Measurements from ENCODE around the gene TMEM236. TPM values are rescaled to one million over a fixed set of nuclear protein-coding genes. Genes with fewer than 3 reads are reported as not detected.

The TMEM236 gene
- total and polyA plus RNA-seq, 5 experiments from 2014 or later: 0.18 to 0.36 TPM; not detected in 3

DNA sequence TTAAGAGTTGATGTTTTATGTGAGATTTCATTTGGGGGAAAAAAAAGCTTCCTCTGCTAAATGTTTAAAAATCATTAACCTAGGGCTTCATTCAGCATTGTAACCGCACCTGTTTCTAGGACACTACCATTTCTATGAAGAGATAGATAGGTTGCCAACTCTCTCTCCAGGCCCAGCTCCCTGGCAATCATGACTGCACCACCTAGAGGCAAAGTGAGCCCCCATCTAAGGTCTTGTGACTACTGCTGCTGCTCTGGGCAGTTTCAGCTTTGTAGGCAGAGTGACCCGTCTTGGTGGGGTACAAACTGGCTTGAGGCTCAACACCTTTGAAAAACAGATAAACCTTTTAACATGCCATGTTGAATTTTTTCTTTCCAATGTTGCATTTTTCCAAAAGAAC, 29.9 kb downstream of the TMEM236 start:
- ATAC-seq (no peak), DNase-seq (no peak)
- H3K9me3 Mint-ChIP-seq: no peaks in the 10 kb centered on the region
- no peak overlapping the region for H3K27ac Mint-ChIP-seq
- POLR2A ChIA-PET: no interaction called here
- peaks cover 0 to 3% (median 0%) of the 10 kb centered on the region in 5 donors for H3K27me3 Mint-ChIP-seq
- peaks cover 0 to 4% (median 0%) of the 10 kb centered on the region in 3 donors for H3K36me3 Mint-ChIP-seq
- H3K4me3 Mint-ChIP-seq: no peak overlapping the region
- H3K4me1 Mint-ChIP-seq: peaks cover 0 to 4% (median 1%) of the 10 kb centered on the region in 4 donors

GRCh38 chr10:17782921-17783665, 31.1 kb downstream of the TMEM236 start:
- H3K27ac Mint-ChIP-seq: peak overlapping the region in 1 of 10 donors; percentile 70
- peaks cover 0 to 4% (median 0%) of the 10 kb centered on the region in 3 donors for H3K36me3 Mint-ChIP-seq
- POLR2A ChIA-PET: interaction anchor here (0.6 kb wide), 1 partner anchor 14 kb away, joined by 3 read pairs; no protein-coding TSS in a partner anchor
- peaks cover 0 to 3% (median 0%) of the 10 kb centered on the region in 5 donors for H3K27me3 Mint-ChIP-seq
- DNase-seq (no peak), ATAC-seq (no peak)
- H3K4me1 Mint-ChIP-seq: peaks cover 0 to 4% (median 1%) of the 10 kb centered on the region in 4 donors
- H3K9me3 Mint-ChIP-seq: no peaks in the 10 kb centered on the region
- H3K4me3 Mint-ChIP-seq: no peak overlapping the region

GRCh38 chr10:17783751-17784150, 31.8 kb downstream of the TMEM236 start:
- H3K9me3 Mint-ChIP-seq: no peaks in the 10 kb centered on the region
- peaks cover 0 to 4% (median 1%) of the 10 kb centered on the region in 4 donors for H3K4me1 Mint-ChIP-seq
- ATAC-seq: no peak
- H3K36me3 Mint-ChIP-seq: peaks cover 0 to under 1% (median 0%) of the 10 kb centered on the region in 3 donors
- H3K27ac Mint-ChIP-seq: no peak overlapping the region
- H3K27me3 Mint-ChIP-seq: peaks cover 0 to 3% (median 0%) of the 10 kb centered on the region in 5 donors
- H3K4me3 Mint-ChIP-seq: no peak overlapping the region
- POLR2A ChIA-PET: no interaction called here
- no peak for DNase-seq

DNA sequence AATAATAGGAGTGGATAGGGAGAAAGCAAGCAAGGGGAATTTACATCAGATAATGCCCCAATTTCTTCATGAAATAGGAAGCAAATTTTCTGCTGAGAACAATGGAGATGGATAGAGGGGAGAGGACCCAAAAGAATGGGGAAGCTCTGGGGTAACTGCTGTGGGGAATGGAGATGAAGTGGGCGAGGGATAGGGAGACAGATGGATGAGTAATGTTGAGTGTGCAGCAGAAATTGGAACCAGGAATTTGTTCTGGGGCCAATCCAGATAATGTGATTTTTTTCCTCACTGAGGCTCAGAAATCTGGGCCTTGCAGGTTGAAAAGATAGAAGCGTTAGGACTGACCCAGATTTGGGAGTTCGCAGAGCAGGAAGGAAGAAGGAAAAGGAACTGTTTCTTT, 32.7 kb downstream of the TMEM236 start:
- H3K4me1 Mint-ChIP-seq: peaks cover 0 to 4% (median under 1%) of the 10 kb centered on the region in 4 donors
- peak overlapping the region in 2 of 10 donors; percentile 41 to 47 for H3K27ac Mint-ChIP-seq
- POLR2A ChIA-PET: no interaction called here
- H3K9me3 Mint-ChIP-seq: no peaks in the 10 kb centered on the region
- ATAC-seq (no peak), DNase-seq (no peak)
- H3K4me3 Mint-ChIP-seq: no peak overlapping the region
- H3K27me3 Mint-ChIP-seq: peaks cover 0 to 1% (median 0%) of the 10 kb centered on the region in 5 donors
- no peaks in the 10 kb centered on the region for H3K36me3 Mint-ChIP-seq

DNA sequence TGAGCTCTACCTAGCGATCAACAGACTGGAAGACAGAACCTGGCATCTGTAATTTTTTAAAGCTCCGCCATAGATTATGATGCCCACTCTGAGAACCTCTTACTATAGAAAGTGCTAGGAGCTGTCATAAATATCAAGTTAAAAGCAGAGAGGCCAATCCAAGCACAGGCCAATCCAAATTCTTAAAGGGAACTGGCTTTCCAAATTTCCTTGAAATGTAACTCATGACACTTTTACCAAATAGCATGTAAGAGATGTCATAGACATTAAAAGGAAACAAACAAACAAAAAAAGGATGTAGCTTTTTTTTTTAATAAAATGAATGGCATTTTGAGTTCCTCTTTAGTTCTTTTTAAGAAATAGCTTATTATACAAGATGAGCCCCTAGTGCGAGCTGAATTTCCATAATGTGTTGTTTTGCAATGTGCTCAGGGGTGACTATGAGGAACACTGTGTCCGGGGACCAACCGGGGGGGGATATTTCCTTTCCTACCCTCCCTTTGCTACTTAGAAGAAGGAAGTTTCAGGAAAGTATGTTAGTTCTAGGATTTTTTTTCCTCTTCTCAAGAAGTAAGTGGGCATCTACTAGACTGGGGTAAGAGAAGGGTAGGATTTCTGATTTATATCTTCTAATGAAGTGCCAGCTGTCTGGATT, 33.4 kb downstream of the TMEM236 start:
- no peaks in the 10 kb centered on the region for H3K27me3 Mint-ChIP-seq
- H3K27ac Mint-ChIP-seq: no peak overlapping the region
- ATAC-seq: no peak
- no peak overlapping the region for H3K4me3 Mint-ChIP-seq
- H3K36me3 Mint-ChIP-seq: no peaks in the 10 kb centered on the region
- POLR2A ChIA-PET: no interaction called here
- no peak for DNase-seq
- H3K9me3 Mint-ChIP-seq: no peaks in the 10 kb centered on the region
- peaks cover 0 to 4% (median 0%) of the 10 kb centered on the region in 4 donors for H3K4me1 Mint-ChIP-seq

DNA sequence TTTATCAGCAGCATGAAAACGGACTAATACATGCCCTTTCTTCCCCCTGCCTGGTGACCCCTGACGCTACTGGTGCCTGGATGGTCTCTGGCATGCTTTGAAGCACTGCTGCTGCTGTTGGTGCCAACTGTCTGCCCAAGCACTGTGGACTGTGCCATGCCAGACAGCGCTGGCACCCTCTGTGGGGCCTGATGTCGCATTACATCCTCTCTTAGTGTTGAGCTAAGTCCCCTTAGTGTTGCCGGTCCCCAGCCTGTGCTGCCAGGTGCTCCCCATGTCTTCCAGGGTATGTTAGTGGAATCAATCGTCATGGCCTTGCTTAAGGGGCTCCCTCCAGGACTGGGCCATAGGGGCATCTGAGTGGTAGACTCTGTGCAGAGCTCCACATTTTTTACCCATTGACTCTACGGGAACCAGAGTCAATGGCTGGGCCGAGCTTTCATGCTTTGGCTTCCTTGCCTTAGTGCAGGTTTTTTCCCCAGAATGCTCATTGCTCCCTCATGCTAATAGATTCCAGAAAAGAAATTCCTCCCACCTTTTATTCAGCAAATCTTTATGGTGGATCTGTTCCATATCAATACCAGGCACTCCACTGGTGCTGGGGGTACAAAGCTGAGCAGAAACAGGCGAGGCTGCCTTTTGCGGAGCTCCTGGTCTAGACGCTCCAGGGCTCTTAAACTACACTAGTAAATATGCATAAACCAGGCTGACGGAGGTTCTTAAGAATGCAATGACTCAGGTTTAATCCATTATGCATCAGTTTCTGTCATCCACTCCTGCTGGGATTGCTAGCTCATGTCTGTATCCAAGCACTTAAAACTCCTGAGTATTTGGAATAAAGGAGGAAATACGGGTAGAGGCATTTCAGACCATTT, 35.3 kb downstream of the TMEM236 start:
- no peak for DNase-seq
- POLR2A ChIA-PET: no interaction called here
- ATAC-seq: no peak
- H3K27me3 Mint-ChIP-seq: no peaks in the 10 kb centered on the region
- H3K27ac Mint-ChIP-seq: no peak overlapping the region
- no peaks in the 10 kb centered on the region for H3K9me3 Mint-ChIP-seq
- no peaks in the 10 kb centered on the region for H3K36me3 Mint-ChIP-seq
- peaks cover 0 to 4% (median 0%) of the 10 kb centered on the region in 4 donors for H3K4me1 Mint-ChIP-seq
- H3K4me3 Mint-ChIP-seq: no peak overlapping the region

- no peaks in the 10 kb centered on the region for H3K9me3 Mint-ChIP-seq
- H3K27me3 Mint-ChIP-seq: no peaks in the 10 kb centered on the region
- DNase-seq (no peak), ATAC-seq (no peak)
- H3K4me3 Mint-ChIP-seq: no peak overlapping the region
- no peak overlapping the region for H3K27ac Mint-ChIP-seq
- H3K36me3 Mint-ChIP-seq: no peaks in the 10 kb centered on the region
- peaks cover 0 to 5% (median 0%) of the 10 kb centered on the region in 4 donors for H3K4me1 Mint-ChIP-seq
- POLR2A ChIA-PET: no interaction called here
Observed at GRCh38 chr10:17788646-17789045, 36.6 kb downstream of the TMEM236 start.

DNA sequence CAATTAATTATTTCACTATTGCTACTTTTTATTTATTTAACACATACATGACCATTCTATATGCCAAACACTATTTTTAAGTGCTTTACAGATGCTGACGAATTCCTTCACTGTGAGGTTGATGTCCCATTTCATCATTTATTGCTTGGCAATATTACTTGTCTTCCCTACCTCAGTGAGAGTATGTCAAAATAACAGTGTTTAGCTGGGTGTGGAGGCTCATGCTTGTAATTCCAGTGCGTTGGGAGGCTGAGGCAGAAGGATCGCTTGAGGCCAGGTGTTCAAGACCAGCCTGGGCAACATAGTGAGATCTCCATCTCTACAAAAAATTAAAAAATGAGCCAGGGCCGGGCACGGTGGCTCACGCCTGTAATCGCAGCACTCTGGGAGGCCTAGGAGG, 37.4 kb downstream of the TMEM236 start:
- Mint-ChIP-seq H3K36me3 (no peaks in the 10 kb centered on the region), H3K27ac (no peak overlapping the region), H3K9me3 (no peaks in the 10 kb centered on the region), H3K4me3 (no peak overlapping the region), H3K27me3 (no peaks in the 10 kb centered on the region), H3K4me1 (peaks cover 0 to 2% (median 0%) of the 10 kb centered on the region in 4 donors)
- DNase-seq (no peak), ATAC-seq (no peak)
- POLR2A ChIA-PET: no interaction called here

DNA sequence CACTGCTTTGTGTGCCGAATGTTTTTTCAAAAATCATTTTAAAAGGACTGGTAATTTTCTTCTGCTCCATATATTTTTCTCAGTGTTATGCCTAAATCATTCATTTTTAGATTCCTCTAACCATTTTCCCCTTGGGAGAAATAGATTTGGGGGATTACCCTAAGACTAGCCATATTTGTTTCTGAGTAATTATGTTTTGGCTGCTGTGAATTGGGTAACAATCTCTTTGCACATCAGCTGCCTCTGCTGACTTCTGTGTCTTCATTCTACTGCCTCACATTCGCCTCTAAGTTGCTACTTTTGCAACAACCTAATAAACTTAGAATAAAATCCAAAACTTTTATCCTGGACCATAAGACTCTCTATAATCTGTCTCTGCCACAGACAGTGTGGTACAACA, 38.6 kb downstream of the TMEM236 start:
- Mint-ChIP-seq H3K9me3 (no peaks in the 10 kb centered on the region), H3K27me3 (no peaks in the 10 kb centered on the region), H3K36me3 (no peaks in the 10 kb centered on the region), H3K4me1 (peaks cover 0 to 2% (median 0%) of the 10 kb centered on the region in 4 donors), H3K27ac (no peak overlapping the region), H3K4me3 (no peak overlapping the region)
- POLR2A ChIA-PET: no interaction called here
- no peak for ATAC-seq
- no peak for DNase-seq

DNA sequence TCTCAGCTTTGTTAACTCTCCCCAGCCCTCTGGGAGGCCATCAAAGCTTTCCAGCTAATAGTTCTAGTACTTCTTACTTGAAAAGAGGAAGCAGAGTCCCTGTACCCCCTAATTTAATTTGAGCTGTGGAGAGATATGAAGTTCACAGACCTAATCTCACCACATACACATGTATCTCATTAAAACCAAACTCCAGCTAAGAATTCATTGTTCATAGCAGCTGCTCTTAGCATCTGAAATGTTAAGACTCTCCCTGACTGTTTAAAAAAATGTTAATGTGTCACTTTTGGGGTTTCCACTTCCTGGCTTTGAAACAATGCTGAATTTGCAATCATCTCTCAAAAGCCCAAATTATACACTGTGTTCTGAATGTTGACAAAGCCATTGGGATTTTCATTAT, 41.0 kb downstream of the TMEM236 start:
- ATAC-seq: no peak
- POLR2A ChIA-PET: no interaction called here
- Mint-ChIP-seq H3K36me3 (peaks cover 0 to 3% (median 0%) of the 10 kb centered on the region in 3 donors), H3K9me3 (no peaks in the 10 kb centered on the region), H3K4me3 (no peak overlapping the region), H3K27ac (no peak overlapping the region), H3K27me3 (no peaks in the 10 kb centered on the region), H3K4me1 (peaks cover 0 to 2% (median 0%) of the 10 kb centered on the region in 4 donors)
- no peak for DNase-seq

DNA sequence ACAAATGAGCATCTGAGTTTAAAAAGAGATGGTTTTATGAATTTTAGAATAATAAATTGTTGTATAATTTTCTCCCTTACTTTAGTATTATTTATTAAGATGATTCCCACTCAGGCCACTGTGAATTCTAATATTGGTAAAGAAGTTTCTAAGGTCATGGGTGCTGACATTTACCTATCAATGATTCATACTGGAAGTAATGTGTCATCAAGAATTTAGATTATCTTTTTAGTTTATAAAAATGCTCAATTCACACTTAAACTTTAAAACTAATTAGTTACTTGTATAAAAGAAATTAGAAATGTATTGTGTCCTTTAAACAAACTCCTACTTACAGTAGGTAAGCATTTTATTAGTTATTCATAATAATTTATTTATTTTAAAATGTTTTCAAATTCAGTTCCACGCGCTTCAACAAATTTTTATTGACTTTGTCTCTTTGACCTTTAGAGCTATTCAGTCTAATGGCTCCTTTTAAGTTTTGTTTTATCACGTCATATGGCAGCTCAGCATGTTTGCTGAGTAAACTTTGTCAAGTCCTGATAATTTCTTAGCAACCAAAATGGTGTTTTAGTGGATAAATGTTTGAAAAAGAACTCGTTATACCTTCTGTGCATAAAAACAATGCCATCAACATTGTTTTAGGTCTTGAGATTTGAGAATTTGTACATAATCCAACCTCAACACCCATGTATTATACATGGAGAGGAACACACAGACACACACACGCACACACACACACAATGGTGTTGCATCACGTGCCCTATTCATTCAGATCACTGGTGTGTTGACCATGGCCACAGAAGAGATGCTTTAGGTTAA, 42.0 kb downstream of the TMEM236 start:
- no peak overlapping the region for H3K27ac Mint-ChIP-seq
- H3K4me1 Mint-ChIP-seq: peaks cover 0 to 2% (median 0%) of the 10 kb centered on the region in 4 donors
- no peak for ATAC-seq
- peaks cover 0 to 1% (median 0%) of the 10 kb centered on the region in 5 donors for H3K27me3 Mint-ChIP-seq
- H3K9me3 Mint-ChIP-seq: no peaks in the 10 kb centered on the region
- no peak overlapping the region for H3K4me3 Mint-ChIP-seq
- H3K36me3 Mint-ChIP-seq: peaks cover 0 to 3% (median 0%) of the 10 kb centered on the region in 3 donors
- POLR2A ChIA-PET: no interaction called here
- no peak for DNase-seq

GRCh38 chr10:17795083-17795482, 43.1 kb downstream of the TMEM236 start:
- H3K27ac Mint-ChIP-seq: no peak overlapping the region
- no peaks in the 10 kb centered on the region for H3K9me3 Mint-ChIP-seq
- H3K4me3 Mint-ChIP-seq: no peak overlapping the region
- DNase-seq (no peak), ATAC-seq (no peak)
- peaks cover 0 to 2% (median 0%) of the 10 kb centered on the region in 4 donors for H3K4me1 Mint-ChIP-seq
- POLR2A ChIA-PET: interaction anchor here (0.6 kb wide), 1 partner anchor 362 kb away, joined by 4 read pairs; no protein-coding TSS in a partner anchor
- H3K27me3 Mint-ChIP-seq: peaks cover 0 to 1% (median 0%) of the 10 kb centered on the region in 5 donors
- peaks cover 0 to 3% (median 0%) of the 10 kb centered on the region in 3 donors for H3K36me3 Mint-ChIP-seq

All from naive thymus-derived CD8-positive, alpha-beta T cell (primary cell).